ENCODE data around the gene SORCS2. TPM values are rescaled to one million over a fixed set of nuclear protein-coding genes. Genes with fewer than 3 reads are reported as not detected.

SORCS2 gene
- total RNA-seq, 1 experiment from 2014 or later = 4.1 TPM

DNA sequence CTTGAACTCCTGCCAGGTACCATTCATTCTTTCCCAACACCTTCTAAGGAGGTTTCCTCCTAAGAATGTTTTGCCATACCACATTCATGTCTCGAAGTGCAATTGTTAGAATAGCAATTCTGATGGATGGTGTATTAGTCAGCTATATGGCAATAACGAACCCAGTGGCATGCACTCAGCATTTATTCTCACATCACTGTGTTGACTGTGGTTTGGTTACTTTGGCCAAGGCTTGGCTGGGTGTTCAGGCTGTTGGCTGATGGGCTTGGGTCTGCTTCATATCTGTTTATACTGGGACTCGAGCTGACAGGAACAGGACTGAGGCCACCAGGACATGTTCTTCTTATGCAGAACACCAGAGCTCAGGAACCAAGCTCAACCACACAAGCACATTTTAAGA lies 210.7 kb downstream of the SORCS2 start:
- intact Hi-C loops (cut with micrococcal nuclease) = no loop called here
- POLR2A ChIA-PET (ENCODE audit: unreplicated experiment) = no interaction called here
- Histone ChIP-seq H3K4me1 (ENCODE audit: insufficient read depth, low read length) (peaks cover 14% of the 10 kb centered on the region), H2AFZ (ENCODE audit: low read length) (no peak overlapping the region), H4K20me1 (ENCODE audit: low read length) (no peaks in the 10 kb centered on the region), H3F3A (ENCODE audit: low read length, unreplicated experiment) (no peaks in the 10 kb centered on the region), H3K9ac (ENCODE audit: low read length) (no peak overlapping the region), H3K36me3 (ENCODE audit: low read depth, low read length) (no peaks in the 10 kb centered on the region), H3K27ac (ENCODE audit: low read length) (no peak overlapping the region), H3K9me3 (ENCODE audit: low read length) (no peaks in the 10 kb centered on the region), H3K4me3 (ENCODE audit: low read length) (no peak overlapping the region), H3K27me3 (ENCODE audit: low read length) (no peaks in the 10 kb centered on the region), H3K9me2 (replicated peaks; ENCODE audit: low read length) (no peaks in the 10 kb centered on the region), H3K79me2 (ENCODE audit: low read length) (no peaks in the 10 kb centered on the region), H3K4me2 (ENCODE audit: low read length) (0 out of 2 replicates have a peak overlapping the region, but pooled peaks have one; percentile 3)
- CTCF ChIA-PET = no interaction called here
- peak; percentile 29 for DNase-seq
- no peak for TF ChIP-seq EZH2 (IDR thresholded peaks at IDR 0.05; ENCODE audit: low read length, unreplicated experiment)
- no peak for TF ChIP-seq CTCF (conservative IDR thresholded peaks at IDR 0.05; ENCODE audit: low read depth, low read length)
- ATAC-seq = no peak; the same call in 1 of the 2 replicates
- no TSS peak for BruUV-seq (replicated peaks)

- Histone ChIP-seq H3K4me3 (ENCODE audit: low read length) (no peak overlapping the region), H3K27ac (ENCODE audit: low read length) (no peak overlapping the region), H4K20me1 (ENCODE audit: low read length) (no peaks in the 10 kb centered on the region), H3K4me1 (ENCODE audit: insufficient read depth, low read length) (0 out of 2 replicates have a peak, but pooled peaks cover 2% of the 10 kb centered on the region), H2AFZ (ENCODE audit: low read length) (no peak overlapping the region), H3K27me3 (ENCODE audit: low read length) (no peaks in the 10 kb centered on the region), H3K79me2 (ENCODE audit: low read length) (no peaks in the 10 kb centered on the region), H3K36me3 (ENCODE audit: low read depth, low read length) (no peaks in the 10 kb centered on the region), H3F3A (ENCODE audit: low read length, unreplicated experiment) (no peaks in the 10 kb centered on the region), H3K9me3 (ENCODE audit: low read length) (no peaks in the 10 kb centered on the region), H3K4me2 (ENCODE audit: low read length) (no peak overlapping the region), H3K9ac (ENCODE audit: low read length) (no peak overlapping the region), H3K9me2 (replicated peaks; ENCODE audit: low read length) (no peaks in the 10 kb centered on the region)
- DNase-seq (no peak), ATAC-seq (no peak)
- BruUV-seq (replicated peaks) = no TSS peak
- intact Hi-C loops (cut with micrococcal nuclease) = no loop called here
- ChIA-PET CTCF (no interaction called here), POLR2A (ENCODE audit: unreplicated experiment) (no interaction called here)
- TF ChIP-seq CTCF (conservative IDR thresholded peaks at IDR 0.05; ENCODE audit: low read depth, low read length) (no peak), EZH2 (IDR thresholded peaks at IDR 0.05; ENCODE audit: low read length, unreplicated experiment) (no peak)
These were observed 215.8 kb downstream of the SORCS2 start for GRCh38 chr4:7408166-7408565.

DNA sequence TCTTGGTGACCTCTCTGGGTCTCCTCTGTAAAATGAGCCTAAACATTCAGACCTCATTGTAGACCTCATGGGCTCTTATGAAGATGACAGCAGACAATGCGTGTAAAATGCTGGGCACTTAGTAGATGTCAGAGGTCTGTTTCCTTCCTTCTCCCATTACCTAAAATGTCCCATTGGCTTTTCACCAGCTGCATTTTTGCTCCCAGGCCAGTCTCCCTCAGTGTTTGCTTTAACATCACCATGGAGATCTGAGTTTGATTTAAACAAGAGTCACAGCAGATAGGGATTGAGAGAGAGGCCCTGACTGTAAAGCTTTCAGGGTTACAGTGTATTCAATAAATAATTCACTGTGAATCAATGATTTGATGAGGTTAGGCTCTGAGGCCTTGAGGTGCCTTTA lies 218.1 kb downstream of the SORCS2 start:
- H3K4me3 ChIP-seq (ENCODE audit: low read length) = no peak overlapping the region
- intact Hi-C loops (cut with micrococcal nuclease) = no loop called here
- no peaks in the 10 kb centered on the region for H3K9me2 ChIP-seq (replicated peaks; ENCODE audit: low read length)
- no peak overlapping the region for H3K4me2 ChIP-seq (ENCODE audit: low read length)
- H3F3A ChIP-seq (ENCODE audit: low read length, unreplicated experiment) = no peaks in the 10 kb centered on the region
- BruUV-seq (replicated peaks) = no TSS peak
- no peak overlapping the region for H3K27ac ChIP-seq (ENCODE audit: low read length)
- TF ChIP-seq CTCF (conservative IDR thresholded peaks at IDR 0.05; ENCODE audit: low read depth, low read length) (no peak), EZH2 (IDR thresholded peaks at IDR 0.05; ENCODE audit: low read length, unreplicated experiment) (no peak), EZH2phosphoT487 (IDR thresholded peaks at IDR 0.05; ENCODE audit: borderline replicate concordance, low read length) (no peak)
- DNase-seq = no peak
- H3K27me3 ChIP-seq (ENCODE audit: low read length) = no peaks in the 10 kb centered on the region
- ChIA-PET POLR2A (ENCODE audit: unreplicated experiment) (no interaction called here), CTCF (no interaction called here)
- no peak overlapping the region for H3K9ac ChIP-seq (ENCODE audit: low read length)
- H3K4me1 ChIP-seq (ENCODE audit: insufficient read depth, low read length) = no peaks in the 10 kb centered on the region
- H3K36me3 ChIP-seq (ENCODE audit: low read depth, low read length) = no peaks in the 10 kb centered on the region
- ATAC-seq = no peak
- no peaks in the 10 kb centered on the region for H3K79me2 ChIP-seq (ENCODE audit: low read length)
- H2AFZ ChIP-seq (ENCODE audit: low read length) = no peak overlapping the region
- no peaks in the 10 kb centered on the region for H3K9me3 ChIP-seq (ENCODE audit: low read length)
- no peaks in the 10 kb centered on the region for H4K20me1 ChIP-seq (ENCODE audit: low read length)

All from PC-3 (cell line).